H1 (cell line): Measurements from ENCODE around the gene MAP7.

Experiments used
- ASH2L ChIP-seq: fragments of 200-600, 300-600 bp; sonication (generic); IDR thresholded peaks from one replicate; pipeline ENCODE4 v1.7.1; 2017; ENCODE audit warnings: low read length
- CEBPB ChIP-seq: IDR thresholded peaks from 2 replicates; pipeline ENCODE4 v1.6.1; 2012; ENCODE audit warnings: low read depth, low read length
- CREB1 ChIP-seq: IDR thresholded peaks from 2 replicates; pipeline ENCODE4 v1.6.1; 2012; ENCODE audit warnings: inconsistent platforms
- EP300 ChIP-seq, 2 experiments: IDR thresholded peaks; 1 replicate in 1 of 2; 2 replicates in 1 of 2; pipeline ENCODE4 v1.6.1; 2011 to 2012; ENCODE audit warnings: low read depth in 2 of 2, low read length in 2 of 2, mild to moderate bottlenecking in 2 of 2, borderline replicate concordance in 1 of 2, inconsistent platforms in 1 of 2, moderate library complexity in 1 of 2
- EZH2 ChIP-seq: fragments of 200-600 bp; sonication (generic); IDR thresholded peaks from 2 replicates; pipeline ENCODE4 v1.7.1; 2012; ENCODE audit warnings: low read depth, mild to moderate bottlenecking, moderate library complexity, low read length, inconsistent platforms; ENCODE audit not compliant: severe bottlenecking
- JUN ChIP-seq: IDR thresholded peaks from 2 replicates; pipeline ENCODE4 v1.6.1; 2011; ENCODE audit warnings: low read depth, mild to moderate bottlenecking, improper control_type of control experiment, low read length
- POLR2A ChIP-seq, 2 experiments: IDR thresholded peaks; 1 replicate in 1 of 2; 2 replicates in 1 of 2; pipeline ENCODE4 v1.6.1; 2011; ENCODE audit warnings: low read depth in 2 of 2, low read length in 2 of 2, mild to moderate bottlenecking in 2 of 2; ENCODE audit errors: control extremely low read depth in 1 of 2
- POLR2AphosphoS5 ChIP-seq: IDR thresholded peaks from 2 replicates; pipeline ENCODE4 v1.6.1; 2011; ENCODE audit warnings: low read depth, low read length
- RAD21 ChIP-seq, 2 experiments: IDR thresholded peaks in 1 of 2; conservative IDR thresholded peaks in 1 of 2; 2 replicates each; pipeline ENCODE4 v1.6.1; 2011; ENCODE audit warnings: low read depth in 2 of 2, low read length in 2 of 2, improper control_type of control experiment in 1 of 2, inconsistent platforms in 1 of 2, mild to moderate bottlenecking in 1 of 2, moderate library complexity in 1 of 2
- SP2 ChIP-seq: IDR thresholded peaks from 2 replicates; pipeline ENCODE4 v1.6.1; 2012; ENCODE audit warnings: mild to moderate bottlenecking, low read length, inconsistent platforms
- SRF ChIP-seq: IDR thresholded peaks from 2 replicates; pipeline ENCODE4 v1.6.1; 2011; ENCODE audit warnings: mild to moderate bottlenecking, low read depth, low read length, moderate library complexity
- TF ChIP-seq, protein P1 (sequence below), 3 experiments: IDR thresholded peaks; 1 replicate in 2 of 3; 2 replicates in 1 of 3; pipeline versions ENCODE4 v1.5.1 to v1.6.1; 2011; ENCODE audit warnings: low read length in 3 of 3, mild to moderate bottlenecking in 3 of 3, inconsistent platforms in 2 of 3, low read depth in 1 of 3, moderate library complexity in 1 of 3; ENCODE audit not compliant: insufficient read depth in 1 of 3; ENCODE audit errors: control extremely low read depth in 1 of 3

DNA sequence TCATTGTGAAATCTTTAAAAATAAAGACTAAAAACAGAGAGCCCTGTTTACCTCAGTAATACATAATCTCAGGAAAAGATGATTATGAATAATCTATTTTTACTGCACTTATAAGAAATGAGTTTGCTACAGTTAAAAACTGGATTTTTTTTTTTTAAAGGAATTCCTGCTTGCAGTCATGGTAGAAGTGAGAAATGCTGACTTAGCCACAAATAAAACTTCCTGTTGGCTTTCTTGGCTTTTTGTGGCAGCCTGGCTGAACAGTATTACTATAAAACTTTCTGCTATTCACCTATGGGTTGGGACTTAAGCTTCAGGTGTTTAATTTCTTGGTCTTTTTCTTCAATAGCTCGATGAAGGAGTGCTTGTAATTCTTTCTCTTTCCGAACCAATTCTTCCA is 12.0 kb upstream of the MAP7 start:
- no peak for TF ChIP-seq CEBPB
- TF ChIP-seq, protein P1, sequence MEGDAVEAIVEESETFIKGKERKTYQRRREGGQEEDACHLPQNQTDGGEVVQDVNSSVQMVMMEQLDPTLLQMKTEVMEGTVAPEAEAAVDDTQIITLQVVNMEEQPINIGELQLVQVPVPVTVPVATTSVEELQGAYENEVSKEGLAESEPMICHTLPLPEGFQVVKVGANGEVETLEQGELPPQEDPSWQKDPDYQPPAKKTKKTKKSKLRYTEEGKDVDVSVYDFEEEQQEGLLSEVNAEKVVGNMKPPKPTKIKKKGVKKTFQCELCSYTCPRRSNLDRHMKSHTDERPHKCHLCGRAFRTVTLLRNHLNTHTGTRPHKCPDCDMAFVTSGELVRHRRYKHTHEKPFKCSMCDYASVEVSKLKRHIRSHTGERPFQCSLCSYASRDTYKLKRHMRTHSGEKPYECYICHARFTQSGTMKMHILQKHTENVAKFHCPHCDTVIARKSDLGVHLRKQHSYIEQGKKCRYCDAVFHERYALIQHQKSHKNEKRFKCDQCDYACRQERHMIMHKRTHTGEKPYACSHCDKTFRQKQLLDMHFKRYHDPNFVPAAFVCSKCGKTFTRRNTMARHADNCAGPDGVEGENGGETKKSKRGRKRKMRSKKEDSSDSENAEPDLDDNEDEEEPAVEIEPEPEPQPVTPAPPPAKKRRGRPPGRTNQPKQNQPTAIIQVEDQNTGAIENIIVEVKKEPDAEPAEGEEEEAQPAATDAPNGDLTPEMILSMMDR (IDR thresholded peaks at IDR 0.05; ENCODE audit: control extremely low read depth in 1 of 3, insufficient read depth in 1 of 3, low read depth in 1 of 3, low read length in 3 of 3), result no peak
- TF ChIP-seq CREB1, result no peak
- TF ChIP-seq JUN, result no peak
- TF ChIP-seq SP2, result no peak
- TF ChIP-seq ASH2L, result no peak
- TF ChIP-seq RAD21 (IDR thresholded peaks at IDR 0.05 in 1 of 2, conservative IDR thresholded peaks at IDR 0.05 in 1 of 2; ENCODE audit: low read depth in 2 of 2, low read length in 2 of 2), result no peak
- no peak for TF ChIP-seq EZH2
- TF ChIP-seq EP300 (IDR thresholded peaks at IDR 0.05; ENCODE audit: borderline replicate concordance in 1 of 2, low read depth in 2 of 2, low read length in 2 of 2), result no peak
- no peak for TF ChIP-seq SRF
- TF ChIP-seq POLR2A (IDR thresholded peaks at IDR 0.05; ENCODE audit: control extremely low read depth in 1 of 2, low read depth in 2 of 2, low read length in 2 of 2), result no peak
- no peak for TF ChIP-seq POLR2AphosphoS5
